SK-N-SH (cell line): ENCODE measurements around the gene NFKB2. TPM values are rescaled to one million over a fixed set of nuclear protein-coding genes. Genes with fewer than 3 reads are reported as not detected.

Experiments used
- CTCF ChIA-PET: fragments of 300-600, 350-600 bp; formaldehyde crosslinking; extraction: SDS; loops from one replicate; lab custom pipeline; 2021; lab: Yijun Ruan, JAX
- POLR2A ChIA-PET: fragments of 350-600 bp; sonication (Branson Sonifier 250); formaldehyde crosslinking; extraction: SDS; loops from one replicate; lab custom pipeline; 2020; ENCODE audit warnings: antibody characterized with exemption, inconsistent platforms; lab: Yijun Ruan, JAX
- DNase-seq: peaks from one replicate; pipeline ENCODE4 v3.0.0; 2012
- H2AFZ ChIP-seq: fragments of 200-600 bp; sonication (generic); 2 replicates; pipeline ENCODE4 v1.8.1; 2016; ENCODE audit warnings: antibody characterized with exemption, mild to moderate bottlenecking, low read depth
- H3F3A ChIP-seq: fragments of 200-600 bp; sonication (generic); replicated peaks from 2 replicates; pipeline ENCODE3; 2016; ENCODE audit warnings: antibody characterized with exemption, mild to moderate bottlenecking; ENCODE audit not compliant: insufficient read depth
- H3K27ac ChIP-seq, 2 experiments: fragments of 200-500 bp in 1 of 2; fragments of 200-600 bp in 1 of 2; sonication (Bioruptor generic) in 1 of 2; sonication (generic), shearing (Covaris generic) in 1 of 2; 2 replicates each; pipeline versions ENCODE4 v1.5.1 to v1.6.1; 2014 to 2016; ENCODE audit warnings: low read depth in 2 of 2, inconsistent platforms in 1 of 2, low read length in 1 of 2, mild to moderate bottlenecking in 1 of 2, mixed read lengths in 1 of 2
- H3K27me3 ChIP-seq: fragments of 200-600 bp; sonication (generic), shearing (Covaris generic); 2 replicates; pipeline ENCODE4 v1.6.1; 2016; ENCODE audit warnings: mixed run types; ENCODE audit not compliant: insufficient read depth
- H3K36me3 ChIP-seq, 2 experiments: fragments of 200-500 bp in 1 of 2; fragments of 200-600 bp in 1 of 2; sonication (Bioruptor generic) in 1 of 2; sonication (generic) in 1 of 2; replicated peaks in 1 of 2; 2 replicates each; pipeline versions ENCODE3 to v1.5.1; 2014 to 2016; ENCODE audit warnings: low read length in 1 of 2, mild to moderate bottlenecking in 1 of 2; ENCODE audit not compliant: insufficient read depth in 2 of 2, control insufficient read depth in 1 of 2
- H3K4me1 ChIP-seq, 2 experiments: fragments of 200-500 bp in 1 of 2; fragments of 200-600 bp in 1 of 2; sonication (Bioruptor generic) in 1 of 2; sonication (generic), shearing (Covaris generic) in 1 of 2; 2 replicates each; pipeline versions ENCODE4 v1.5.1 to v1.6.1; 2014 to 2016; ENCODE audit warnings: low read depth in 1 of 2, low read length in 1 of 2, mixed run types in 1 of 2; ENCODE audit not compliant: insufficient read depth in 2 of 2, control insufficient read depth in 1 of 2
- H3K4me2 ChIP-seq: fragments of 200-600 bp; sonication (generic), shearing (Covaris generic); 2 replicates; pipeline ENCODE4 v1.6.1; 2017; ENCODE audit warnings: mixed run types
- H3K4me3 ChIP-seq, 2 experiments: fragments of 200-500 bp in 1 of 2; fragments of 200-600 bp in 1 of 2; sonication (Bioruptor generic) in 1 of 2; sonication (generic), shearing (Covaris generic) in 1 of 2; 2 replicates each; pipeline versions ENCODE4 v1.5.1 to v1.8.1; 2014 to 2016; ENCODE audit warnings: low read depth in 2 of 2, inconsistent platforms in 1 of 2, low read length in 1 of 2, mild to moderate bottlenecking in 1 of 2, mixed read lengths in 1 of 2, moderate library complexity in 1 of 2
- H3K79me2 ChIP-seq: fragments of 200-600 bp; sonication (generic); 2 replicates; pipeline ENCODE4 v1.8.1; 2017; ENCODE audit warnings: mild to moderate bottlenecking; ENCODE audit not compliant: insufficient read depth
- H3K9ac ChIP-seq: fragments of 200-600 bp; sonication (generic); 2 replicates; pipeline ENCODE4 v1.6.1; 2017; ENCODE audit warnings: mixed run types
- H3K9me2 ChIP-seq: fragments of 200-600 bp; sonication (generic); 2 replicates; pipeline ENCODE4 v1.6.1; 2017; ENCODE audit warnings: mixed run types
- H3K9me3 ChIP-seq: fragments of 200-600 bp; sonication (generic); 2 replicates; pipeline ENCODE4 v1.6.1; 2017; ENCODE audit warnings: mixed run types, mild to moderate bottlenecking, moderate library complexity
- H4K20me1 ChIP-seq: fragments of 200-600 bp; sonication (generic); 2 replicates; pipeline ENCODE4 v1.6.1; 2017; ENCODE audit warnings: mild to moderate bottlenecking, mixed run types; ENCODE audit not compliant: insufficient read depth
- CHD2 ChIP-seq: fragments of 150-350 bp; IDR thresholded peaks from 2 replicates; pipeline ENCODE4 v1.6.1; 2018; ENCODE audit warnings: low read length; ENCODE audit not compliant: partially characterized antibody
- ELF1 ChIP-seq: IDR thresholded peaks from 2 replicates; pipeline ENCODE4 v1.4.0; 2012
- EP300 ChIP-seq, 2 experiments: IDR thresholded peaks; 2 replicates each; pipeline versions ENCODE4 v1.4.0 to v1.6.1; 2012; ENCODE audit warnings: borderline replicate concordance in 1 of 2, low read depth in 1 of 2, low read length in 1 of 2
- FOXM1 ChIP-seq: IDR thresholded peaks from 2 replicates; pipeline ENCODE4 v1.4.0; 2012; ENCODE audit warnings: low read depth, mild to moderate bottlenecking
- GABPA ChIP-seq: IDR thresholded peaks from 2 replicates; pipeline ENCODE4 v1.4.0; 2012; ENCODE audit warnings: low read depth, mild to moderate bottlenecking
- JUND ChIP-seq: IDR thresholded peaks from 2 replicates; pipeline ENCODE4 v1.4.0; 2012
- MEF2A ChIP-seq: IDR thresholded peaks from 2 replicates; pipeline ENCODE4 v1.4.0; 2012; ENCODE audit warnings: low read depth, borderline replicate concordance
- POLR2AphosphoS5 ChIP-seq: IDR thresholded peaks from 2 replicates; pipeline ENCODE4 v1.6.1; 2012; ENCODE audit warnings: low read depth, low read length
- RCOR1 ChIP-seq: fragments of 150-350 bp; IDR thresholded peaks from 2 replicates; pipeline ENCODE4 v1.6.1; 2017; ENCODE audit warnings: antibody characterized with exemption, low read length
- RFX5 ChIP-seq: IDR thresholded peaks from 2 replicates; pipeline ENCODE4 v1.6.1; 2012; ENCODE audit warnings: mild to moderate bottlenecking, improper control_type of control experiment, low read length
- TAF1 ChIP-seq: IDR thresholded peaks from 2 replicates; pipeline ENCODE4 v1.6.1; 2012; ENCODE audit warnings: low read depth, mild to moderate bottlenecking, low read length, moderate library complexity, borderline replicate concordance
- USF2 ChIP-seq: fragments of 150-350 bp; IDR thresholded peaks from 2 replicates; pipeline ENCODE4 v1.6.1; 2017; ENCODE audit warnings: antibody characterized with exemption, low read length, low read depth, borderline replicate concordance
- WGBS: methylation state at CpG from one replicate; pipeline ENCODE4 v1.1.6; 2017; ENCODE audit warnings: low lambda C conversion rate; 5-methylcytosine and 5-hydroxymethylcytosine counted together
- polyA plus RNA-seq, 3 experiments: library from polyadenylated mRNA; depleted of rRNA; stranded (reverse); fragments of >200 nt; gene quantifications; 2 replicates each; pipeline ENCODE4 v1.2.3, GENCODE V29; 2012
- TF ChIP-seq, protein P1 (sequence below): fragments of 150-350 bp; IDR thresholded peaks from 2 replicates; pipeline ENCODE4 v1.6.1; 2016; ENCODE audit warnings: mild to moderate bottlenecking, low read depth, low read length
- TF ChIP-seq, protein P2 (sequence below): IDR thresholded peaks from 2 replicates; pipeline ENCODE4; 2012
- TF ChIP-seq, protein P3 (sequence below): IDR thresholded peaks from 2 replicates; pipeline ENCODE4 v1.4.0; 2012; ENCODE audit warnings: low read depth, borderline replicate concordance

The NFKB2 gene
- polyA plus RNA-seq, 1 of the 3 experiments (the other 2 are of a cell fraction), result 26.6 TPM

GRCh38 chr10:102384606-102385429 lies 10.7 kb upstream of the NFKB2 start:
- CTCF ChIA-PET, result interaction anchor here (0.6 to 9.2 kb wide), 15 partner anchors 9 to 215 kb away, joined by 3 to 77 read pairs (median 6); partner anchors contain the start of gene FBXL15

More at GRCh38 chr10:102384606-102385429, 10.7 kb upstream of the NFKB2 start:
- Histone ChIP-seq H2AFZ (no peak overlapping the region), H4K20me1 (no peaks in the 10 kb centered on the region), H3K36me3 (peaks cover 0 to 19% of the 10 kb centered on the region in 2 experiments), H3K4me2 (no peak overlapping the region), H3F3A (no peaks in the 10 kb centered on the region), H3K4me1 (no peaks in the 10 kb centered on the region; a peak in 1 of 4 replicates), H3K27me3 (no peaks in the 10 kb centered on the region), H3K79me2 (no peaks in the 10 kb centered on the region), H3K9me2 (no peaks in the 10 kb centered on the region), H3K4me3 (no peak overlapping the region), H3K9ac (no peak overlapping the region), H3K27ac (no peak overlapping the region), H3K9me3 (no peaks in the 10 kb centered on the region)
- POLR2A ChIA-PET, result interaction anchor here (0.7 kb wide), 1 partner anchor 239 kb away, joined by 3 read pairs; no protein-coding TSS in a partner anchor
- DNase-seq, result no peak
- TF ChIP-seq ELF1, result no peak
- TF ChIP-seq, protein P1, sequence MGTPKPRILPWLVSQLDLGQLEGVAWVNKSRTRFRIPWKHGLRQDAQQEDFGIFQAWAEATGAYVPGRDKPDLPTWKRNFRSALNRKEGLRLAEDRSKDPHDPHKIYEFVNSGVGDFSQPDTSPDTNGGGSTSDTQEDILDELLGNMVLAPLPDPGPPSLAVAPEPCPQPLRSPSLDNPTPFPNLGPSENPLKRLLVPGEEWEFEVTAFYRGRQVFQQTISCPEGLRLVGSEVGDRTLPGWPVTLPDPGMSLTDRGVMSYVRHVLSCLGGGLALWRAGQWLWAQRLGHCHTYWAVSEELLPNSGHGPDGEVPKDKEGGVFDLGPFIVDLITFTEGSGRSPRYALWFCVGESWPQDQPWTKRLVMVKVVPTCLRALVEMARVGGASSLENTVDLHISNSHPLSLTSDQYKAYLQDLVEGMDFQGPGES, result no peak
- TF ChIP-seq RCOR1, result no peak
- no peak for TF ChIP-seq USF2
- no peak for TF ChIP-seq CHD2
- TF ChIP-seq TAF1, result no peak
- TF ChIP-seq, protein P2, sequence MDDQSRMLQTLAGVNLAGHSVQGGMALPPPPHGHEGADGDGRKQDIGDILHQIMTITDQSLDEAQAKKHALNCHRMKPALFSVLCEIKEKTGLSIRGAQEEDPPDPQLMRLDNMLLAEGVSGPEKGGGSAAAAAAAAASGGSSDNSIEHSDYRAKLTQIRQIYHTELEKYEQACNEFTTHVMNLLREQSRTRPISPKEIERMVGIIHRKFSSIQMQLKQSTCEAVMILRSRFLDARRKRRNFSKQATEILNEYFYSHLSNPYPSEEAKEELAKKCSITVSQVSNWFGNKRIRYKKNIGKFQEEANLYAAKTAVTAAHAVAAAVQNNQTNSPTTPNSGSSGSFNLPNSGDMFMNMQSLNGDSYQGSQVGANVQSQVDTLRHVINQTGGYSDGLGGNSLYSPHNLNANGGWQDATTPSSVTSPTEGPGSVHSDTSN, result no peak
- TF ChIP-seq GABPA, result no peak
- TF ChIP-seq, protein P3, sequence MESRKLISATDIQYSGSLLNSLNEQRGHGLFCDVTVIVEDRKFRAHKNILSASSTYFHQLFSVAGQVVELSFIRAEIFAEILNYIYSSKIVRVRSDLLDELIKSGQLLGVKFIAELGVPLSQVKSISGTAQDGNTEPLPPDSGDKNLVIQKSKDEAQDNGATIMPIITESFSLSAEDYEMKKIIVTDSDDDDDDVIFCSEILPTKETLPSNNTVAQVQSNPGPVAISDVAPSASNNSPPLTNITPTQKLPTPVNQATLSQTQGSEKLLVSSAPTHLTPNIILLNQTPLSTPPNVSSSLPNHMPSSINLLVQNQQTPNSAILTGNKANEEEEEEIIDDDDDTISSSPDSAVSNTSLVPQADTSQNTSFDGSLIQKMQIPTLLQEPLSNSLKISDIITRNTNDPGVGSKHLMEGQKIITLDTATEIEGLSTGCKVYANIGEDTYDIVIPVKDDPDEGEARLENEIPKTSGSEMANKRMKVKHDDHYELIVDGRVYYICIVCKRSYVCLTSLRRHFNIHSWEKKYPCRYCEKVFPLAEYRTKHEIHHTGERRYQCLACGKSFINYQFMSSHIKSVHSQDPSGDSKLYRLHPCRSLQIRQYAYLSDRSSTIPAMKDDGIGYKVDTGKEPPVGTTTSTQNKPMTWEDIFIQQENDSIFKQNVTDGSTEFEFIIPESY, result no peak
- TF ChIP-seq MEF2A, result no peak
- no peak for TF ChIP-seq JUND
- TF ChIP-seq EP300 (IDR thresholded peaks at IDR 0.05; ENCODE audit: borderline replicate concordance in 1 of 2, low read depth in 1 of 2, low read length in 1 of 2), result no peak
- TF ChIP-seq RFX5, result no peak
- no peak for TF ChIP-seq FOXM1
- TF ChIP-seq POLR2AphosphoS5, result no peak
- 89% methylated on average over 4 of the region's 4 CpGs for WGBS
